K562 (cell line): ENCODE data around the gene FRRS1L. TPM values are rescaled to one million over a fixed set of nuclear protein-coding genes. Genes with fewer than 3 reads are reported as not detected.
A peak's percentile ranks its signal among the peaks of the same experiment; 100 is the strongest.

Experiments
- AFF1 ChIP-seq, 2 experiments: fragments of 450-650 bp; IDR thresholded peaks; 2 replicates each; pipeline ENCODE4 v1.6.1; 2018; ENCODE audit warnings: mild to moderate bottlenecking in 2 of 2, low read depth in 1 of 2; ENCODE audit not compliant: partially characterized antibody in 2 of 2
- ATF3 ChIP-seq, 2 experiments: fragments of 450-650 bp in 1 of 2; sonication (generic) in 1 of 2; formaldehyde crosslinking in 1 of 2; IDR thresholded peaks in 1 of 2; conservative IDR thresholded peaks in 1 of 2; 2 replicates each; pipeline versions ENCODE4 v1.6.1 to v1.8.1; 2016 to 2023; ENCODE audit warnings: mild to moderate bottlenecking in 2 of 2, moderate library complexity in 2 of 2, inconsistent platforms in 1 of 2, missing genetic modification reagents in 1 of 2
- GATA2 ChIP-seq: sonication (generic); formaldehyde crosslinking; IDR thresholded peaks from 2 replicates; pipeline ENCODE4 v1.4.0; 2020; ENCODE audit warnings: mild to moderate bottlenecking, missing genetic modification reagents
- PBX2 ChIP-seq, 2 experiments: IDR thresholded peaks in 1 of 2; conservative IDR thresholded peaks in 1 of 2; 2 replicates each; pipeline ENCODE4 v1.6.1; 2016; ENCODE audit warnings: low read depth in 2 of 2, mild to moderate bottlenecking in 1 of 2, missing compliant biosample characterization in 1 of 2, missing genetic modification characterization in 1 of 2, moderate library complexity in 1 of 2
- SMARCE1 ChIP-seq: fragments of 450-650 bp; IDR thresholded peaks from 2 replicates; pipeline ENCODE4 v1.7.1; 2016; ENCODE audit warnings: mild to moderate bottlenecking
- polyA plus RNA-seq, 8 experiments: library from polyadenylated mRNA; depleted of rRNA in 4 of 8; stranded (reverse) in 5 of 8; unstranded in 3 of 8; fragments of >200 nt; fragmentation: Nextera tagmentation in 2 of 8; fragmentation: Illumina TruSeq in 1 of 8; extraction: Ambion mirVana in 2 of 8; extraction: Trizol in 1 of 8; gene quantifications; 2 replicates each; pipeline versions ENCODE4 v1.2.1 to v1.2.3, GENCODE V29; 2011 to 2014; ENCODE audit warnings: inconsistent platforms in 1 of 8, missing spikeins in 1 of 8
- total RNA-seq, 7 experiments: library from RNA; depleted of rRNA in 6 of 7; stranded (reverse); fragments of >200 nt in 6 of 7; fragmentation: Illumina TruSeq in 2 of 7; extraction: Trizol in 2 of 7; gene quantifications; 2 replicates each; pipeline versions ENCODE4 v1.2.1 to v1.2.3, GENCODE V29; 2011 to 2021; ENCODE audit warnings: low replicate concordance in 1 of 7

The FRRS1L gene
- total and polyA plus RNA-seq, 9 of the 15 experiments (the other 6 are each of a cell fraction or from before 2014, with no cell fraction given), result under 0.01 to 0.04 (median 0.03) TPM; not detected in 5

GRCh38 chr9:109122726-109123621, 44.1 kb downstream of the FRRS1L start (continued):
- TF ChIP-seq PBX2 (CRISPR knock-in tag; IDR thresholded peaks at IDR 0.05; ENCODE audit: low read depth) (no peak; the same call in none of the 2 replicates), PBX2 (tag; conservative IDR thresholded peaks at IDR 0.05; ENCODE audit: low read depth) (peak; percentile 99), ATF3 (IDR thresholded peaks at IDR 0.05) (peak; percentile 81; the same call in 1 of the 2 replicates), ATF3 (CRISPR knock-in tag; conservative IDR thresholded peaks at IDR 0.05) (no peak), SMARCE1 (peak; percentile 84), GATA2 (CRISPR knock-in tag) (0 out of 2 replicates have a peak, but pooled peaks have one; percentile 27), AFF1 (IDR thresholded peaks at IDR 0.05; ENCODE audit: low read depth in 1 of 2, partially characterized antibody in 2 of 2) (peak in 1 of 2 experiments; percentile 74)
